NCI-H82 (cell line): ENCODE results near the gene TBC1D5.
A peak's percentile ranks its signal among the peaks of the same experiment; 100 is the strongest.
"Not testable (repeated sequence)": the region's sequence is repeated elsewhere in the genome, so short reads cannot be mapped to it uniquely, and the experiment has no call there.

ENCODE experiments used
- DNase-seq: peaks from one replicate; lab custom pipeline; 2025; lab: John Stamatoyannopoulos, UW

Gene TBC1D5

GRCh38 chr3:17707813-17708543 is 34.5 kb downstream of the TBC1D5 start:
- no peak for DNase-seq

GRCh38 chr3:17705991-17706390 is 36.4 kb downstream of the TBC1D5 start:
- DNase-seq, result not testable (repeated sequence)

- DNase-seq, result not testable (repeated sequence)
Measured at GRCh38 chr3:17699815-17700214, 42.6 kb downstream of the TBC1D5 start.

- DNase-seq, result not testable (repeated sequence)
Measured at GRCh38 chr3:17695665-17696064, 46.8 kb downstream of the TBC1D5 start.

- DNase-seq, result not testable (repeated sequence)
Measured at GRCh38 chr3:17693670-17693999, 48.8 kb downstream of the TBC1D5 start.

- DNase-seq, result not testable (repeated sequence)
Measured at GRCh38 chr3:17692846-17693669, 49.4 kb downstream of the TBC1D5 start.

GRCh38 chr3:17687566-17687965 is 54.9 kb downstream of the TBC1D5 start:
- DNase-seq, result no peak

GRCh38 chr3:17686613-17687012 is 55.8 kb downstream of the TBC1D5 start:
- DNase-seq, result peak; percentile 30

GRCh38 chr3:17683542-17684207 is 58.8 kb downstream of the TBC1D5 start:
- no peak for DNase-seq

- no peak for DNase-seq
Measured at GRCh38 chr3:17680530-17680929, 61.9 kb downstream of the TBC1D5 start.

GRCh38 chr3:17678116-17678741 is 64.2 kb downstream of the TBC1D5 start:
- DNase-seq, result no peak

GRCh38 chr3:17674082-17674686 is 68.2 kb downstream of the TBC1D5 start:
- no peak for DNase-seq

GRCh38 chr3:17672506-17672905 is 69.9 kb downstream of the TBC1D5 start:
- no peak for DNase-seq

- no peak for DNase-seq
Measured at GRCh38 chr3:17670749-17671148, 71.7 kb downstream of the TBC1D5 start.

GRCh38 chr3:17664923-17665322 is 77.5 kb downstream of the TBC1D5 start:
- no peak for DNase-seq

- no peak for DNase-seq
Measured at GRCh38 chr3:17656264-17656663, 86.2 kb downstream of the TBC1D5 start.

GRCh38 chr3:17655743-17656142 is 86.7 kb downstream of the TBC1D5 start:
- no peak for DNase-seq

- DNase-seq, result not testable (repeated sequence)
Measured at GRCh38 chr3:17649748-17650147, 92.7 kb downstream of the TBC1D5 start.

- DNase-seq, result not testable (repeated sequence)
Measured at GRCh38 chr3:17648630-17649355, 93.6 kb downstream of the TBC1D5 start.

GRCh38 chr3:17645074-17645698 is 97.2 kb downstream of the TBC1D5 start:
- peak; percentile 72 for DNase-seq

GRCh38 chr3:17643691-17644090 is 98.7 kb downstream of the TBC1D5 start:
- DNase-seq, result no peak
